Measurements from ENCODE around the gene APOL3. TPM values are rescaled to one million over a fixed set of nuclear protein-coding genes. Genes with fewer than 3 reads are reported as not detected.

APOL3 gene
- total RNA-seq, 1 experiment from 2014 or later: not detected

DNA sequence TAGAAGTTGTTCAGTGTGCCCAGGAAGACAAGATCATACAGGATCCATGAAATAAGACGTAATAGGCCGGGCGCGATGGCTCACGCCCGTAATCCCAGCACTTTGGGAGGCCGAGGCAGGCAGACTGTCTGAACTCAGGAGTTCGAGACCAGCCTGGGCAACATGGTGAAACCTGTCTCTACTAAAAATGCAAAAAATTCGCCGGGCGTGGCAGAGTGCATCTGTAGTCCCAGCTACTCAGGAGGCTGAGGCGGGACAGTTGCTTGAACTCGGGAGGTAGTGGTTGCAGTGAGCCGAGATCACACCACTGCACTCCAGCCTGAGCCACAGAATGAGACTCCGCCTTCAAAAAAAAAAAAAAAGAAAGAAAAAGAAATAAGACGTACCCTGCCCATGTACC is 56.7 kb downstream of the APOL3 start:
- no peak overlapping the region for H2AFZ ChIP-seq (ENCODE audit: low read length)
- H2BK15ac ChIP-seq (ENCODE audit: low read depth, low read length): no peak overlapping the region
- no peak overlapping the region for H3K18ac ChIP-seq (ENCODE audit: insufficient read length, low read depth, low read length)
- H4K20me1 ChIP-seq (ENCODE audit: control insufficient read depth, insufficient read depth, insufficient read length): no peaks in the 10 kb centered on the region
- H3T11ph ChIP-seq (ENCODE audit: low read length): no peak overlapping the region
- H4K91ac ChIP-seq (ENCODE audit: insufficient read length, low read depth, low read length): no peak overlapping the region
- no peaks in the 10 kb centered on the region for H3K23me2 ChIP-seq (ENCODE audit: insufficient read length, low read depth, low read length, poor library complexity, severe bottlenecking)
- Mint-ChIP-seq H3K4me3 (no peak overlapping the region), H3K9me3 (peaks cover 7 to 8% of the 10 kb centered on the region in 2 experiments; a peak in 3 of 5 replicates), H3K27me3 (ENCODE audit: low read depth) (peaks cover 2% of the 10 kb centered on the region; the same call in 1 of the 2 replicates), H3K36me3 (ENCODE audit: insufficient read depth in 1 of 3, low read depth in 3 of 3) (peaks cover 0 to 5% (median 0%) of the 10 kb centered on the region in 3 experiments; a peak in 1 of 7 replicates), H3K4me1 (peaks cover 5 to 11% of the 10 kb centered on the region in 2 experiments; a peak in 3 of 4 replicates), H3K27ac (no peak overlapping the region)
- TF ChIP-seq, protein P1, sequence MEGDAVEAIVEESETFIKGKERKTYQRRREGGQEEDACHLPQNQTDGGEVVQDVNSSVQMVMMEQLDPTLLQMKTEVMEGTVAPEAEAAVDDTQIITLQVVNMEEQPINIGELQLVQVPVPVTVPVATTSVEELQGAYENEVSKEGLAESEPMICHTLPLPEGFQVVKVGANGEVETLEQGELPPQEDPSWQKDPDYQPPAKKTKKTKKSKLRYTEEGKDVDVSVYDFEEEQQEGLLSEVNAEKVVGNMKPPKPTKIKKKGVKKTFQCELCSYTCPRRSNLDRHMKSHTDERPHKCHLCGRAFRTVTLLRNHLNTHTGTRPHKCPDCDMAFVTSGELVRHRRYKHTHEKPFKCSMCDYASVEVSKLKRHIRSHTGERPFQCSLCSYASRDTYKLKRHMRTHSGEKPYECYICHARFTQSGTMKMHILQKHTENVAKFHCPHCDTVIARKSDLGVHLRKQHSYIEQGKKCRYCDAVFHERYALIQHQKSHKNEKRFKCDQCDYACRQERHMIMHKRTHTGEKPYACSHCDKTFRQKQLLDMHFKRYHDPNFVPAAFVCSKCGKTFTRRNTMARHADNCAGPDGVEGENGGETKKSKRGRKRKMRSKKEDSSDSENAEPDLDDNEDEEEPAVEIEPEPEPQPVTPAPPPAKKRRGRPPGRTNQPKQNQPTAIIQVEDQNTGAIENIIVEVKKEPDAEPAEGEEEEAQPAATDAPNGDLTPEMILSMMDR (conservative IDR thresholded peaks at IDR 0.05): no peak
- no peaks in the 10 kb centered on the region for H3K79me1 ChIP-seq (ENCODE audit: insufficient read depth, low read depth, low read length, poor library complexity, severe bottlenecking)
- H2BK12ac ChIP-seq (ENCODE audit: insufficient read length, low read depth, low read length): no peak overlapping the region
- no peak overlapping the region for H4K8ac ChIP-seq (replicated peaks; ENCODE audit: insufficient read length, low read depth, low read length)
- H3K9me3 ChIP-seq (ENCODE audit: control insufficient read depth, low read depth, low read length): no peaks in the 10 kb centered on the region
- no peak overlapping the region for H3K23ac ChIP-seq (ENCODE audit: insufficient read length, low read depth, low read length)
- H3K79me2 ChIP-seq (ENCODE audit: insufficient read depth, low read length): no peaks in the 10 kb centered on the region
- H3K27ac ChIP-seq (ENCODE audit: insufficient read length, low read depth, low read length): no peak overlapping the region
- no peak overlapping the region for H2BK120ac ChIP-seq (ENCODE audit: low read depth, low read length, poor library complexity, severe bottlenecking)
- H3K56ac ChIP-seq (ENCODE audit: insufficient read length, low read depth, low read length): no peak overlapping the region
- H2AK5ac ChIP-seq (ENCODE audit: insufficient read length, low read length): no peak overlapping the region
- H3K4ac ChIP-seq (ENCODE audit: low read depth, low read length): no peak overlapping the region
- no peaks in the 10 kb centered on the region for H3K27me3 ChIP-seq (ENCODE audit: insufficient read depth, low read length)
- no peak overlapping the region for H4K5ac ChIP-seq (ENCODE audit: insufficient read length, low read depth, low read length)
- H2BK20ac ChIP-seq (ENCODE audit: low read depth, low read length, poor library complexity, severe bottlenecking): no peak overlapping the region
- no peak overlapping the region for H3K4me2 ChIP-seq (ENCODE audit: insufficient read depth, insufficient read length, low read length)
- H2BK5ac ChIP-seq (ENCODE audit: insufficient read length, low read length): no peak overlapping the region
- H3K9ac ChIP-seq (ENCODE audit: extremely low read depth, insufficient read length, low read length): no peak overlapping the region
- no peak overlapping the region for H3K14ac ChIP-seq (ENCODE audit: insufficient read depth, low read length)
- H3K4me1 ChIP-seq (ENCODE audit: insufficient read depth, low read length): no peaks in the 10 kb centered on the region
- DNase-seq: no peak
- no CpG with 5 or more reads among the region's 16 CpGs for WGBS (ENCODE audit: extremely low coverage, insufficient read length, low lambda C conversion rate)
